Amniotic stem cell (primary cell): ENCODE measurements around the gene ZNF136.

Experiments used
- DNase-seq: peaks from one replicate; lab custom pipeline; 2025; lab: John Stamatoyannopoulos, UW

Gene ZNF136

GRCh38 chr19:12162882-12163806 is at the start of gene ZNF136:
Gene ZNF136, plus strand, starts transcription at chr19:12163096. Its CDS starts 108 bp downstream, at chr19:12163204.
- DNase-seq, result peak; percentile 97

DNA sequence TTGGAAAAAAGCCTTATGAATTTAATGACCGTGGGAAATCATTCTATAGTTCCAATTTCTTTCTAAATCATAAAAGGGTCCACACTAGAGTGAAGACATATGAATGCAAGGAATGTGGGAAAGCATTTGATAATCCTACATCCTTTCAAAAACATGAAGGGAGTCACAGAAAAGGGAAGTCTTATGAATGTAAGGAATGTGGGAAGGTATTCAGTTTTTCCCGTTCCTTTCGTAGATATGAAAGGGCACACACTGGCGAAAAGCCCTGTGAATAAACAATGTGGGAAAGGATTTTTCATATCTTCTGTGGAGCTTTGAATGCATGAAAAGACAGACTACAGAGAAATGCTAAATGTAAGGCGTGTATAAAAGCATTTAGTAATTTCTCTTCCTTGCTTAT is 49.8 kb upstream of the ZNF136 start:
- no peak for DNase-seq

GRCh38 chr19:12117201-12117970 is 45.5 kb upstream of the ZNF136 start:
- DNase-seq, result no peak

DNA sequence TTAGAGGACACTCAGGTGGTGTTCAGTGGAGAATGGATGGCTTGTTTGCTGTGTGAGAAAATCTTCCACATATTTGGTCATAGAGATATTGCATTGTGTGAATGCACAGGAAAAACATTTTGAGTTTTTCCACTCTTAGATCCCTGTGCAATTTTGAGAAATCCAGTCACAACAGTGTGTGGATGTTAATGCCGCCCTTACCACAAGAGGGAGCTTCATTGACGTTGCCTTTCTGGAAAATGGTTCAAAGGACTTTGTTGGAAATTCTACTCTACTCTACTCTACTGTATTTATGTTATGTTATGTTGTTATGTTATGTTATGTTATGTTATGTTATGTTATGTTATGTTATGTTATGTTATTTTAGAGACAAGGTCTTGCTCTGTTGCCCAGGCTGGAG is 36.2 kb upstream of the ZNF136 start:
- no peak for DNase-seq

GRCh38 chr19:12133069-12133468 is 29.8 kb upstream of the ZNF136 start:
- no peak for DNase-seq

- DNase-seq, result no peak
Measured at GRCh38 chr19:12137221-12137940, 25.5 kb upstream of the ZNF136 start.

DNA sequence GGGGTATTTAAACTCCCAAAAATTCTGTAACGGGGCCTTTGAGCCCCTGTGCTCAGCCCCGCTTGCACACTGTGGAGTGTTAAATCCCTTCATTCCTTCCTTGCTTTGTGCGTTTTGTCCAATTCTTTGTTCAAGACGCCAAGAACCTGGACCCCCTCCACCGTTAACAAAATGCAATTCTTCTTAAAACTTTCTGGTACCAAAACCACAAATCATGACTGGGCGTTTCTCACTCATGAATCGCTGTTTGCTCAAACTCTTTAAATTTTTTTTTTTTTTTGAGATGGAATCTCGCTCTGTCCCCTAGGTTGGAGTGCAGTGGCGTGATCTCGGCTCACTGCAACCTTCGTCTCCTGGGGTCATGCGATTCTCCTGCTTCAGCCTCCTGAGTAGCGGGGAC is 23.6 kb upstream of the ZNF136 start:
- no peak for DNase-seq

DNA sequence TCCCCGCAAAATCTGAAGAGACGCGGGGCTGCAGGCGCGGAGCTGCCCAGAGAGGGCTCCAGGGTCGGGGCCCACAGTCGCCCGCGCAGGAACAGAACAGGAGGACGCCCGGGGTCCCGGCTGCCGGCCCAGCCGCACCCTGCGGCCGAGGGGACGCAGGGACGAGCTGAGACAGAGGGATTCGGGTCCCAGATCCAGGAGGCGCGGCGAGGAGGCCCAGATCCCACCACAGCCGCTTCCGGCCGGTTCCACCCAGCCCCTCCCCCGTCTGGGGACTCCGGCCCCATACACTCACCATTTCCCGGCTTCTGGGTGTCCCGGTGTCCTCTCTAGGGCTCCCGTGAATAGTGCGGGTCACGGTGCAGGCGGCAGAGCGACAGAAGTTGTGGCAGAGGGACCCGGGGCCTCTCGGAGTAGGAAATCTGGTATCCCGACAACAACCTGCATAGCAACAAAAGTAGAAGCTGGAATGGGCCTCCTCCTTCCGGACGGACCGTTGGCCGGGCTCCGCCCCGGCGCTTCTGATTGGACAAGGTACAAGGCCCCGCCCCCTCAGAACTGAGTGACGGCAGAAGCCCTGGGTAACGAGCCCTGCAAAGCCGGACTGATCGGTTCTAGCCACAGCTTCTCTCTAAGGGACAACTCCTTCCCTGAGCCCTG is 22.9 kb upstream of the ZNF136 start, which contains the start of gene ZNF20:
ZNF20 (minus strand) TSS at position 466 of the 660 bp plus-strand sequence; CDS start at position 298, 168 bp downstream.
- DNase-seq, result peak; percentile 94

DNA sequence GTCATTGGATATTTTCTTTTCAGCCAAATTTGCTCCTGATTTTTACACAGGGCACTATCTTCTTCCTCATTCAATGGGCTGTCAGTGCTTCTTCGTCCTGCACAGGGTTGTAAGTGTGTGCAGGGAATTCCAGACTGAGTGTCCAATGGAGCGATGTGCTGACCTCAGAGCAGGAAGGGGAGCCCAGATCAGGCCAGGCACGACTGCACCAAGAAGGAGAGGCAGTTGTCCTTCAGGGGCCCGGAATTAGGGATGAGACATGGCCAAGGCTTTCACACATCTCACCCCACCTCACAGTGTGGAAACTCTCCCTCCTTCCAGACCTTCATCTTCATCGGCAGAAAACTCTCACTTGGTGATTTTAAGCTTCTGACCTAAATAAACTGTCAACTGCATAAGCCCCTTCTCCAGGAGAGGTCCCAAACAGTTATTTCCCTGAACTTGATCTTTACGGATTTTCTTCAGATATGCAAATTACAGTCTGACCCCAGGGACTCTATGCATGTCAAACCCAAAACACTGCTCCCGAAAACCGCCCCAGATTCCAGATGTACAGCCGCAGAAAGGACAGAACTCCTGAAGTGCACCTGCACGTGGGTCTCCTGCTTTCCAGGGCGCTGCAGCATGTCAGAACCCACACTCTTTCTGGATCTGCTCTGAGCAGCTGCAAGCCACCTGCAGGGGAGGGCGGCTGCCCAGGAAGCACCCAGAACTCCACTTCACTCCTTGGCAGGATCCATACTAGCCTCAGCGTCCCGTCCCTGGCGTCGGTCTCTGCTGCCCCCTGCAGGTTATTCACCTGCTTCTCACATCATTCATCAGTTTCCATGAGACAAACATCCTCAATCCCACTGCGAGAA is 22.1 kb upstream of the ZNF136 start:
- DNase-seq, result peak; percentile 73

GRCh38 chr19:12141405-12141736 is 21.5 kb upstream of the ZNF136 start:
- no peak for DNase-seq

GRCh38 chr19:12145348-12145747 is 17.5 kb upstream of the ZNF136 start:
- no peak for DNase-seq

DNA sequence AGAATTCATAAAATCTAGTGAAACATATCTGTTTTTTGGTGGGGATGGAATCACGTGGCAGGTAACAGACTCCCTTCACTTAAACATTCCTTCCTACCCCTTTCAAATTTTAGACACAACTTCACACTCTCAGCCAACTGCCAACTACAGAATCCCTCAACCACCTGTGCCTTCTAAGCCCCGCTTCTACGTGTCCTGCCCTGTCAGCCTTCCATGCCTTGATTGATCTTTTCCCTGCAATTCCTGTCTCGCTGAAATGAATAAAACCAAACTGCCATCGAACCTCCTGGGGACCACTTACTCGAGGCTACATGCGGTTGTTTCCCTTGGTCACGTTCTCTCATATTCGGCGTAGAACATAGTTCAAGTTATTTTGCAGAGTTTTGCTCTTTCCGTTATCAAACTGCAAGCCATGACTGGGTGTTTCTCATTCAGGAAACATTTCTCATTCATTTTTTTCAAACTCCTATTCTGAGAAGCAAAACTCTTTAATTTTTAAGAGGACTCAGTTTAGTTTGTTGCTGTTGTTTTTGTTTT is 7.5 kb upstream of the ZNF136 start:
- DNase-seq, result no peak

- DNase-seq, result peak; percentile 82
Measured at GRCh38 chr19:12156223-12157058, 6.5 kb upstream of the ZNF136 start, which contains the start of gene ZNF625. Gene ZNF625, minus strand, starts transcription at chr19:12156734. Its CDS starts 176 bp downstream, at chr19:12156558.

DNA sequence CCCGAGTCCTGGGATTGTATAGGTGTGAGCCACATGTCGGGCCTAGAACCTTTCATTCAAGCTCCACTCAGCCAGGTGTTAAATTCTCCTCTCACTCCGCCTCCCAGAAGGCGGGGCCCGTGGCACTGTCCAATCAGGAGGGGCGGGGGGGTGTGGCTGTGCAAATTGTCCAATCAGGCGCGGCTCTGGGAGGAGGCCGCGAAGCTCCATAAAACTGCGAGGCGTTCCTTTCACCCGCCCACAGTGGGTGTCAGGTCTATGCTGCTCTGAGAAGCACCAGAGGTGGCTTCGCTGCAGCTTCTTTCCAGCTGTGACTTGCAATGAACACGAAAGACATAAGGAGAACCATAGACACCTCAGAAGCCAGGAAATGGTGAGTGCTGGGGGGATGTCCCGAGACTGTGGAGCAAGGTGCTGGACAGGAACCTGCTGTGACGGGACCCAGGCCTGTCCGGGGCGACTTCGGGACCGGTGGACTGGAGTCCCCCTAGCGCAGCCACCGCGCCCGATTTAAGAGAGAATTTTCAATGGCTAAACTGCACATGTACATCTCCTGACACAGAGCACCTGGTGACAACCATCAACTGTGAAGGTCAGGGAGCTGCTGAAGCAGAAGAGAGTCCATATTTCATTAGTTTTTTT is 3.0 kb upstream of the ZNF136 start:
- no peak for DNase-seq

DNA sequence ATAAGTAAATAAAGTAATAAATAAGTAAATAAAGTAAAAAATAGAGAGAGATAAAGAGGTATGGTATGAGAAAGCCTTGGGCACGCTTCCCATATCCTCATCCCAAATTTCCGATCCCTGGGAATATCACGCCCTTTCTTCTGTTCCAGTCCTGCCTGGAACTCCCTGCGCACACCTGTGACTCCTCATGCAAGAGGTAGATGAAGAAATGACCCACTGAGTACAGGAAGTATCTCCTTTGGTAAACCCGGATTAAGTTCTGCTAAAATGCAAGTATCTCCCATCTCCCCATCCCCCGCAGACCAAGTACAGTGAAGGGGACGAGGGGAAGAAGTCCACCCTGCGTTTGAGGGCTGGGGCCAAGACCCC is 399 bp upstream of the ZNF136 start:
- DNase-seq, result no peak

DNA sequence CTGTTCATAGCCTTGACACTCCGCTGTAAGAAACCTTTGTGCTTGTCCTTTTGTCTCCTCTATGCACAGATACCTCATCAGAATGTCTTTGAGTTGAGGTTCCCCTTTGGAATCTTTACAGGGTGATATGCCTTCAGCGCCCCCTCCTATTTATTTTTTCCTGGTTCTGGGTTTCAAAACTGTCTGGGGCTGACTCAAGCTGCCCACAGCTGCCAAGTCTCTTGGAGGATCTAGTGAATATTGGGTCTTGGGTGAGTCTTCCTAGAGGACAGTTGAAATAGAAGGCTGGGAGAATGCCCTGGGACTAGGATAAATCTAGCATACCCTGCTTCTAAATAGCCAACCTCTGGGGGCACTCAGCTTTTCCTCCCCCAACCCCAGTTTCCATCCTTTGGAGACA is 930 bp downstream of the ZNF136 start:
- no peak for DNase-seq

- no peak for DNase-seq
Measured at GRCh38 chr19:12166626-12167025, 3.7 kb downstream of the ZNF136 start.

GRCh38 chr19:12180377-12180776 is 17.5 kb downstream of the ZNF136 start:
- no peak for DNase-seq

- DNase-seq, result no peak
Measured at GRCh38 chr19:12187625-12188024, 24.7 kb downstream of the ZNF136 start.
